ENCODE data around the gene BAIAP2L1. TPM values are rescaled to one million over a fixed set of nuclear protein-coding genes. Genes with fewer than 3 reads are reported as not detected.

BAIAP2L1 gene
- total RNA-seq, 1 experiment from 2014 or later = 60.9 TPM

- intact Hi-C loops (cut with micrococcal nuclease; ENCODE audit: unreplicated experiment) = loop anchor here (1.0 kb wide), 1 partner anchor 24 kb away; no protein-coding TSS in a partner anchor
- no peak for DNase-seq
Measured at GRCh38 chr7:98252425-98253054, 148.3 kb downstream of the BAIAP2L1 start.

GRCh38 chr7:98251601-98252424 is 149.1 kb downstream of the BAIAP2L1 start, which contains the start of gene TECPR1:
Gene TECPR1, minus strand, starts transcription at chr7:98252232. Its CDS starts 6,086 bp downstream, at chr7:98246146.
- H3K27me3 Mint-ChIP-seq (ENCODE audit: insufficient read depth, unreplicated experiment) = no peaks in the 10 kb centered on the region
- peak within 1 kb of the TSS; percentile 91 for H3K4me3 Mint-ChIP-seq (ENCODE audit: unreplicated experiment)
- Histone ChIP-seq H3K4me3 (ENCODE audit: low read depth, low read length) (peak within 1 kb of the TSS; percentile 68), H3K9me3 (no peaks in the 10 kb centered on the region), H3K27me3 (replicated peaks; ENCODE audit: control insufficient read depth, insufficient read depth, low read length) (no peaks in the 10 kb centered on the region), H3K36me3 (ENCODE audit: control insufficient read depth, insufficient read depth, low read length) (no peaks in the 10 kb centered on the region; the same call in 1 of the 2 replicates), H3K4me1 (peaks cover 8% of the 10 kb centered on the region; the same call in 1 of the 2 replicates)
- peaks cover 18% of the 10 kb centered on the region for H3K36me3 Mint-ChIP-seq (ENCODE audit: insufficient read depth, unreplicated experiment)
- peaks cover 9% of the 10 kb centered on the region for H3K4me1 Mint-ChIP-seq (ENCODE audit: low read depth, unreplicated experiment)
- ChIA-PET POLR2A (interaction anchor here (0.6 kb wide), 1 partner anchor 8 kb away, joined by 4 read pairs; no protein-coding TSS in a partner anchor), CTCF (no interaction called here)
- no TSS peak for BruUV-seq (replicated peaks)
- H3K9me3 Mint-ChIP-seq (ENCODE audit: unreplicated experiment) = no peaks in the 10 kb centered on the region
- intact Hi-C loops (cut with micrococcal nuclease; ENCODE audit: unreplicated experiment) = loop anchor here (1.0 kb wide), 2 partner anchors 24 to 29 kb away; partner anchors contain the start of gene BRI3
- peak within 1 kb of the TSS; percentile 85 for H3K27ac Mint-ChIP-seq (ENCODE audit: unreplicated experiment)
- peak; percentile 96 to 98 for DNase-seq
- no peak for TF ChIP-seq CTCF (IDR thresholded peaks at IDR 0.05; ENCODE audit: insufficient read depth in 1 of 2, low read depth in 1 of 2, low read length in 1 of 2, severe bottlenecking in 1 of 2, unreplicated experiment in 1 of 2)

More at GRCh38 chr7:98252425-98253054, 148.3 kb downstream of the BAIAP2L1 start:
- Mint-ChIP-seq H3K27ac (ENCODE audit: unreplicated experiment) (peak overlapping the region; percentile 85), H3K27me3 (ENCODE audit: insufficient read depth, unreplicated experiment) (no peaks in the 10 kb centered on the region), H3K9me3 (ENCODE audit: unreplicated experiment) (no peaks in the 10 kb centered on the region), H3K4me3 (ENCODE audit: unreplicated experiment) (peak overlapping the region; percentile 91), H3K4me1 (ENCODE audit: low read depth, unreplicated experiment) (peaks cover 9% of the 10 kb centered on the region), H3K36me3 (ENCODE audit: insufficient read depth, unreplicated experiment) (peaks cover 25% of the 10 kb centered on the region)
- BruUV-seq (replicated peaks) = TSS peak; percentile 65
- Histone ChIP-seq H3K4me3 (ENCODE audit: low read depth, low read length) (peak overlapping the region; percentile 68), H3K4me1 (peaks cover 8% of the 10 kb centered on the region; the same call in 1 of the 2 replicates), H3K27me3 (replicated peaks; ENCODE audit: control insufficient read depth, insufficient read depth, low read length) (no peaks in the 10 kb centered on the region), H3K9me3 (no peaks in the 10 kb centered on the region), H3K36me3 (ENCODE audit: control insufficient read depth, insufficient read depth, low read length) (no peaks in the 10 kb centered on the region; the same call in 1 of the 2 replicates)
- no peak for TF ChIP-seq CTCF (IDR thresholded peaks at IDR 0.05; ENCODE audit: insufficient read depth in 1 of 2, low read depth in 1 of 2, low read length in 1 of 2, severe bottlenecking in 1 of 2, unreplicated experiment in 1 of 2)
- POLR2A ChIA-PET = no interaction called here
- CTCF ChIA-PET = no interaction called here

- intact Hi-C loops (cut with micrococcal nuclease; ENCODE audit: unreplicated experiment) = loop anchor here (1.0 kb wide), 1 partner anchor 30 kb away; the partner anchor contains the start of gene BRI3
- peak overlapping the region; percentile 85 for H3K27ac Mint-ChIP-seq (ENCODE audit: unreplicated experiment)
- no peak for TF ChIP-seq CTCF (IDR thresholded peaks at IDR 0.05; ENCODE audit: insufficient read depth in 1 of 2, low read depth in 1 of 2, low read length in 1 of 2, severe bottlenecking in 1 of 2, unreplicated experiment in 1 of 2)
- H3K4me3 Mint-ChIP-seq (ENCODE audit: unreplicated experiment) = peak overlapping the region; percentile 91
- ChIA-PET CTCF (interaction anchor here (0.6 to 1.1 kb wide), 2 partner anchors 15 to 1235 kb away, joined by 3 to 10 read pairs; no protein-coding TSS in a partner anchor), POLR2A (interaction anchor here (0.6 kb wide), 1 partner anchor 9 kb away, joined by 4 read pairs; no protein-coding TSS in a partner anchor)
- no peaks in the 10 kb centered on the region for H3K9me3 Mint-ChIP-seq (ENCODE audit: unreplicated experiment)
- Histone ChIP-seq H3K4me1 (peaks cover 8% of the 10 kb centered on the region; the same call in 1 of the 2 replicates), H3K9me3 (no peaks in the 10 kb centered on the region), H3K4me3 (ENCODE audit: low read depth, low read length) (peak overlapping the region; percentile 68), H3K36me3 (ENCODE audit: control insufficient read depth, insufficient read depth, low read length) (no peaks in the 10 kb centered on the region), H3K27me3 (replicated peaks; ENCODE audit: control insufficient read depth, insufficient read depth, low read length) (no peaks in the 10 kb centered on the region)
- H3K27me3 Mint-ChIP-seq (ENCODE audit: insufficient read depth, unreplicated experiment) = no peaks in the 10 kb centered on the region
- DNase-seq = no peak
- peaks cover 9% of the 10 kb centered on the region for H3K4me1 Mint-ChIP-seq (ENCODE audit: low read depth, unreplicated experiment)
- BruUV-seq (replicated peaks) = no TSS peak
- peaks cover 15% of the 10 kb centered on the region for H3K36me3 Mint-ChIP-seq (ENCODE audit: insufficient read depth, unreplicated experiment)
Measured at GRCh38 chr7:98251231-98251600, 149.7 kb downstream of the BAIAP2L1 start.
